Activated T-helper 1 cell treated with anti-CD3 and anti-CD28 coated beads, Interleukin-12 subunit alpha, Interleukin-12 subunit beta, Interleukin-2, Interleukin-4 antibody, amounts not matched to agents 30 ng/mL and 10 ng/mL and 1 ng/mL, durations not matched to agents 14 hours and 24 hours and 36 hours (primary cell): ENCODE measurements around the gene FMNL2. TPM values are rescaled to one million over a fixed set of nuclear protein-coding genes. Genes with fewer than 3 reads are reported as not detected.

Source experiments
- DNase-seq: peaks from one replicate; pipeline ENCODE4 v3.0.0; 2021; ENCODE audit warnings: low spot score
- H3K27ac Mint-ChIP-seq: one replicate; pipeline ENCODE4 v1.8.0; 2021; ENCODE audit warnings: mild to moderate bottlenecking, mixed read lengths
- H3K27me3 Mint-ChIP-seq: one replicate; pipeline ENCODE4 v1.8.0; 2022; ENCODE audit warnings: mild to moderate bottlenecking, moderate library complexity, mixed read lengths; ENCODE audit not compliant: insufficient read depth
- H3K36me3 Mint-ChIP-seq: one replicate; pipeline ENCODE4 v1.8.0; 2021; ENCODE audit warnings: low read depth, mixed read lengths
- H3K4me1 Mint-ChIP-seq: one replicate; pipeline ENCODE4 v1.8.0; 2021; ENCODE audit warnings: low read depth, mixed read lengths
- H3K4me3 Mint-ChIP-seq: one replicate; pipeline ENCODE4 v1.8.0; 2021; ENCODE audit warnings: mild to moderate bottlenecking, moderate library complexity, mixed read lengths
- H3K9me3 Mint-ChIP-seq: one replicate; pipeline ENCODE4 v1.8.0; 2021; ENCODE audit warnings: mixed read lengths
- intact Hi-C: fragments of 100-400 bp; cut with micrococcal nuclease; formaldehyde crosslinking; loops from one replicate; pipeline ENCODE4 v1.15.1; 2024
- total RNA-seq: library from RNA; stranded (reverse); gene quantifications from 2 replicates; pipeline ENCODE4 v1.2.3, GENCODE V29; 2022

FMNL2 gene
- total RNA-seq, 1 donor from 2014 or later, result 14.8 TPM

DNA sequence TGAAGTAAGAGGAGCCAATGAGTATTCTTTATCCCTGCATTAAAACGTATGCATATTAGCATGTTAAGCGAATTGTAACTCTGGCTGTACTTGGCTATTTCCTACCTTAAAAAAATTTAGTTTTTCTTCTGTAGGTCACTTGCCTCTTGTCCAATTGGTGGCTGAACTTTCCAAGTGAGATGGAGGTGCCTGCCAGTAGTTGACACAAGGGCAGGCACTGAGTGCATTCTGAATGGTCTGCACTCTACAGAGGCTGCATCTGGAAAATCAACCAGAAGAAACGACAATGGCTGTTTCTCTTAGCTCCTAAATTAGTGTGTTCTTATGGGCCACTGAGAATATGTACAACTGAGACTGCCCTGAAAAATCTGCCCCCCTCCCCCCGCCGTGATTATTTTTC, 221.5 kb downstream of the FMNL2 start:
- Mint-ChIP-seq H3K9me3 (no peaks in the 10 kb centered on the region), H3K27ac (no peak overlapping the region), H3K4me1 (no peaks in the 10 kb centered on the region), H3K36me3 (no peaks in the 10 kb centered on the region), H3K27me3 (peaks cover 9% of the 10 kb centered on the region), H3K4me3 (no peak overlapping the region)
- DNase-seq, result no peak
- intact Hi-C loops, result no loop called here

DNA sequence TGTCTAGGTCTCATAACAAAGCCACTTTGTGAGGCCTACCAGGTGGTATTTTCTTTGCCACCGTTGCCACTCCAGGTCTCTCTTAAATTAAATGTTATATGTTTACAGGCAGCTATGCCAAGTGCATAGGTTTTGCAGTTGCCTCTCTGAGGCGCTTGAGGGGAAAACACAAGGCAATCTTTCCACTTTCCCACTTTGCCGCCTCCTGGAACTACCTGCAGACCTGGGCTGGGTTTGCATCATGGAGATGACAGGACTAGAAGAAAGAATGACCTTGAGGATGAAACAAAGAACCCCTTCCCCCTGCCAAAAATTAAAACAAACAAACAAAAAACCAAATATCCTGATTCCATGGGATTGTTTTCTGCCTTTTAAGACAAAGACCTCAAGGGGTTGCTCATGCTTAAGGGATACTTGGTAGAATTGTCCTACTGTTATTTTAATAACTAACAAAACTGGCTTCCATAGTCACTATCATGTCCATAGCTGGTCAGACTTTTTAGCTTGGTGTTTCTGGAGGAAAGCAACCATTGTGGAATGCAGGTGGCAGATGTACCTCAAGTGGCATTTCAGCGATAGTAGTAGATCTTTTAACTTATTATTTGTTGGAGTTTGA, 222.4 kb downstream of the FMNL2 start:
- Mint-ChIP-seq H3K4me3 (no peak overlapping the region), H3K36me3 (no peaks in the 10 kb centered on the region), H3K27me3 (peaks cover 9% of the 10 kb centered on the region), H3K27ac (no peak overlapping the region), H3K9me3 (no peaks in the 10 kb centered on the region), H3K4me1 (no peaks in the 10 kb centered on the region)
- DNase-seq, result no peak
- intact Hi-C loops, result no loop called here

DNA sequence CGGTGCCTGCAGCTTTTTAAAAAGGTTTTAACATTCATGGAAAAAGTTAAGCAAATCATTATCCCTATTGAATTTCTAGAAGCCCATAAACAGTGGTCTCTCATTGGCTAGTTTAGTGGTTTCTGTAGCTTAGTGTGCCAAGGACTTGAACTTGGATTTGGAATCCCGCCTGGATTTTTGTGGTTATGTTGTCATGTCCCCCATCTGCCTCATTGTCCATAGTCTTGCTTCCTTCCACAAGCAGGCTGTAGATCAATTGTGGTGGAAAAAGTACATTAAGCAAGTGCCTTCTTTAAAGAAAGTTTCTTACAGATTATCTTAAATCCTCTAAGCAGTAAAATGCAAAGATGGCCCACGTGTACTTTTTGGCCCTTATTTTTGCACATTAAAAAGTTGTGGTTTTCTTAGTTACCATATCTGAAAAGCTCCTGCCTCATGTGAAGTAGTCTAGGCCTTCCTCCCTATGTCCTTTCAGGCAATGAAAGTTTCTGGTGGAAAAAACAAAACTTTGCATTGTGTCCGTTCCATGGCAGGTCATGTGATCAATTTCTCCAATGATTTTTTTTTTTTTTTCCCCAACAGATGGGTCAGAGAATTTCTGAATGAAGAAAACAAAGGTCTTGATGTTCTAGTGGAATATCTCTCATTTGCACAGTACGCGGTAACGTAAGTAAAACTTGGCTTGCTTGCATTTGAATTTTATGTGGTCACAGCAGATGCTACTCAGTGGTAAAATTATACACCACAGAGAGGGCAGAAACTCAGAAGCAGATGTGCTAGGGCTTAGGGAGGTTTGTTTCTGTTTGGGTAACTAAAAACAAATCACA, 223.4 kb downstream of the FMNL2 start:
- intact Hi-C loops, result no loop called here

DNA sequence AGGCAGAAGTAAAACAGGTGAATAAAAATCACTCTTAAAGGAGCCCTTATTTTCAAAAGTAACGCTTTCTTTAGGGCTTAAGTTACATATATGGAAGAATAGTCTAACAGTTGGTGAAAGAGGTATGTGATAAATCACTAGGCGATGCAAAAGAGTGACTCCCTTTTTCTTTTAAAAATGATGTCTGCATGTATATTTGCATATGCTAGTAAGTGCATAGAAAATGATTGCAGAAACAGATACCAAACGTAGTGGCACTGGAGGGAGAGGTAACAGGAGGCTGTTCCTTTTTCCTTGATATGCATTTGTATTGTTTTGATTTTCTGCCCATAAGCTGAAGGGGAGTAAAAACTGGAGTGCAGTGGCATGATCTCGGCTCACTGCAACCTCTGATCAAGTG, 224.0 kb downstream of the FMNL2 start:
- no peak overlapping the region for H3K4me3 Mint-ChIP-seq

More for the DNA sequence above, 223.4 kb downstream of the FMNL2 start:
- DNase-seq, result no peak
- Mint-ChIP-seq H3K4me1 (no peaks in the 10 kb centered on the region), H3K4me3 (no peak overlapping the region), H3K36me3 (no peaks in the 10 kb centered on the region), H3K9me3 (no peaks in the 10 kb centered on the region), H3K27ac (no peak overlapping the region), H3K27me3 (peaks cover 9% of the 10 kb centered on the region)

DNA sequence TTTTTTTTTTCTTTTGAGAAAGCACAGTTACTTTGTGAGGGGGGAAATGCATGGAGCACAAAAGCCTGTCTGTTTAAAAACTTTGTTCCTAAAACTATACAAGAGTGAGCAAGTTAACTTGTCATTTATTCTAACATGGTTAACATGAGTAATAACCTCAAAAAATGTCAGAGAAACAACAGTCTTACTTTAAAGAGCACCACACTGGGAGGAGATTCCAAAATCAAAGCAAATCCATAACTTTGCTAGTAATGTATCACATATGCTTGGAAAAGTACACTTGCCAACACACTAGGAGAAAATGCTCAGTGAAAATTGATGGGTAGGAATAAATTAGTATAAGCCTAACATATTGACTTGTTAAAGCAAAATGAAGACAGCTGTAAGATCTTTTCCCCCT, 225.2 kb downstream of the FMNL2 start:
- H3K27me3 Mint-ChIP-seq, result peaks cover 10% of the 10 kb centered on the region
- H3K9me3 Mint-ChIP-seq, result no peaks in the 10 kb centered on the region
- H3K27ac Mint-ChIP-seq, result no peak overlapping the region
- intact Hi-C loops, result no loop called here
- DNase-seq, result no peak
- no peaks in the 10 kb centered on the region for H3K36me3 Mint-ChIP-seq
- H3K4me1 Mint-ChIP-seq, result no peaks in the 10 kb centered on the region
- no peak overlapping the region for H3K4me3 Mint-ChIP-seq

More for the DNA sequence above, 224.0 kb downstream of the FMNL2 start:
- H3K9me3 Mint-ChIP-seq, result no peaks in the 10 kb centered on the region
- peaks cover 10% of the 10 kb centered on the region for H3K27me3 Mint-ChIP-seq
- no peaks in the 10 kb centered on the region for H3K4me1 Mint-ChIP-seq
- no peaks in the 10 kb centered on the region for H3K36me3 Mint-ChIP-seq
- H3K27ac Mint-ChIP-seq, result no peak overlapping the region
- intact Hi-C loops, result no loop called here
- no peak for DNase-seq

DNA sequence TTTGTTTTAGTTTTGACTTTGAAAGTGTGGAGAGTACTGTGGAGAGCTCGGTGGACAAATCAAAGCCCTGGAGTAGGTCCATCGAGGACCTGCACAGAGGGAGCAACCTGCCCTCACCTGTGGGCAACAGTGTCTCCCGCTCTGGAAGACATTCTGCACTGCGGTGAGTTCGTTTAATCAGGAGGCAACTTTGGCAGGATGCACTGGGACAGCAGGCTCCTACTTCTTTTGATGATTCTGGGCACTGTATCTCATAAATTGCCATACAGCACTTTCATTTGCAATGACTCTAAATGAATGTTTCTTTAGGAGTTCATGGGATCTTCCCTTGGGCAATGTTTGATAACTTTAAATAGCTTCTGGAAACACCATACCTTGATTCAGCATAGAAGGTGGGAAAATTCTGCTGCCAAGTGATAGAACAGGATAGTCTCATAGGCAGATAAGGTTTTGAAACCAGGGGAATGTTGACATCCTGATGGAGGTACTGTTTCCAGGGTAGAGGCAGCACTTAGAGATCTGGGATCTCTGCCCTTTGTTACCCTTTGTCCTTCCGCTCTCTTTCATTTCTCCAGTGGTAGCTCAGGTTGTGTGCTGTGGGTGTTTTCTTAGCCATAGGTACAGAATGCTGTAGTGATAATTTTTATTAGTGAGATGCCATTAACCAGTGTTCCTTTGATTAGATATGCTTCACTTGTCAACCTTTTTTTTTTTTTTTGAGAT, 226.1 kb downstream of the FMNL2 start:
- Mint-ChIP-seq H3K27me3 (peaks cover 6% of the 10 kb centered on the region), H3K4me3 (no peak overlapping the region), H3K36me3 (no peaks in the 10 kb centered on the region), H3K4me1 (no peaks in the 10 kb centered on the region), H3K9me3 (no peaks in the 10 kb centered on the region), H3K27ac (no peak overlapping the region)
- intact Hi-C loops, result no loop called here
- no peak for DNase-seq

DNA sequence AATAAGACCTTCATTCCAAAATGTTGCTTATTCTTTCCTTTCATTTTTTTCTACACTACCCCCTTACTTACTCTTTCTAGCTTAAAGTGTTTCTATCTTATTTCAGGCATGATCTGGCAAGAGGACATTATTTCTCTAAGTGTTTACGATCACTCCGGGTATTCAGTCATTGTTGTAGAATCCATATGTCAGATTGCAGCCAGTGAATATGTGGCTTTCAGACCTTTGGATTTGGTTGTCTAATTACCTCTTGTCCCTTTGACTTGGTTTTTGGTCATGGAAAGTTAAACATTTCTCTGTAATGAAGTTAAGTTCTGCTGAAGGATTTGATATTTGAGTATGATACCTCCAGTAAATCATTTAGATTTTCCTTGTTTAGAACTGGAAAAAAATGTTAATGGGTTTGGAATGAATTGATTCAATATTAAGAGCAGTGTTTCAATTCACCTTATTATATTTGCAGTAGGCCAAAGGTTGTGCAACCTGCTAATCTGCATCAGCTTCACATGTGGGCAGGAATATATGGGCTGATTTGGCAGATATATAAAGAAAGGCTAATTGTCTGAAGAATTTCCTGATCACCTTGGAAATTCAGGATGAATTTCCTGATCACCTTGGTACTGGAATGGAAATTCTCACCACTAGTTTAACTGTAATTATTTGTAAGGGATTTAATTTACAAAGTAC, 227.4 kb downstream of the FMNL2 start:
- intact Hi-C loops, result no loop called here
- Mint-ChIP-seq H3K4me1 (no peaks in the 10 kb centered on the region), H3K9me3 (no peaks in the 10 kb centered on the region), H3K4me3 (no peak overlapping the region), H3K27ac (no peak overlapping the region), H3K27me3 (peaks cover 6% of the 10 kb centered on the region), H3K36me3 (no peaks in the 10 kb centered on the region)
- no peak for DNase-seq

DNA sequence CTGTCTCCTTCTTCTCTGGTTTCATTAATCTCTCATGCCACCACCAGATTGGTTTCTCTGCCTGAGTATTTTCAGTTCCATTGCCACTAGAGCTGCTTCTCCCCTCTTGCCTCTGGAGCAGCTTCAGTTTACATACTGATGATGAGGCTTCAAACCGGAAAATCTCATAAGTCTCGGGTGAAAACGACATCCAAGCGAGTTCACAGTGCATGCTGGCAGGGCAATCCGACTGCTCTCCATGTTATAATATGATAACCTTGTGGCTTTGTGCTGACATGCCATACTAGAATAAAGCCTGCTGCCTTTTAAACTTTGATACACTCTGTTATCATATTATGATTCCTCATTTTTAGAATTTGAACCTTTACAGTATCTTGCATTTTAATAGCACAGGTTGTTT, 228.8 kb downstream of the FMNL2 start:
- Mint-ChIP-seq H3K9me3 (no peaks in the 10 kb centered on the region), H3K27ac (no peak overlapping the region), H3K36me3 (no peaks in the 10 kb centered on the region), H3K4me3 (no peak overlapping the region), H3K4me1 (no peaks in the 10 kb centered on the region), H3K27me3 (peaks cover 6% of the 10 kb centered on the region)
- no peak for DNase-seq
- intact Hi-C loops, result no loop called here

DNA sequence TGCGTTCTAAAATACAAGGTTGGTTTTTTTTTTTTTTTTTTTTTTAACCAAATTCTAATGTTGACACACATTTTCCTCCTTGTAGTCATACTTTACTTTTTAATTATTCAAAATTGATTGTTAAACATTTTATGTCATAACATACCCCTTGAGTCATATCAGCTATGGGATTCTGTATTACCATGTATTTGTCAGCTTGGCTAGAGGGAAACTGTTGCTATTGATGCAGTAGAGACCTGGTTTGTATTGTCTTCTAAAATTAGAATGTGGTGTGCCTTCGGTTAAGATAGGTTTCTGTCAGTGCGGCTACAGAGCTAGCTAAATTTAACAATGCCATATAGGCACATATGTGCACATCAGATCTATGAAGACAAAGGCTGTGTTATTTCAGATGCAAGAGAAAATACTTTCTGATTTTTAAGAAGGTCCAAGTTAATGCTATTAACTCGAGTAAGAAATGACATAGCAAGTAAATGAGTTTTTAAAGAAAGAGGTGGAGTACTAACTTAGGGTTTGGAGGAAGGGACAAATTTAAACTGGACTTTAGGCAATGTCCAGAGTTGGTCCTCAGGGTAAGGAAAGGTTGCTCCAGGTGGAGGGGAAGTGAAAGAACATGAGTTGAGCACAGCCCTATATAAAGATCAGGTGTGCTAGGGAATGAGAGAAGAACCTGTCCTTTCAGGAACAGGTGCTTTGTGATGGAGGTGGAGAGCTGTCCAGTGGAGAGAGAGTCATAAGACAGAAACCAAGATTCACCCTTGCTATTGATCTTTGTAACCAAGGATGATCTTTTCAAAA, 230.0 kb downstream of the FMNL2 start:
- Mint-ChIP-seq H3K36me3 (no peaks in the 10 kb centered on the region), H3K27ac (no peak overlapping the region), H3K4me1 (no peaks in the 10 kb centered on the region), H3K9me3 (no peaks in the 10 kb centered on the region), H3K4me3 (no peak overlapping the region), H3K27me3 (peaks cover 6% of the 10 kb centered on the region)
- intact Hi-C loops, result no loop called here
- DNase-seq, result no peak

DNA sequence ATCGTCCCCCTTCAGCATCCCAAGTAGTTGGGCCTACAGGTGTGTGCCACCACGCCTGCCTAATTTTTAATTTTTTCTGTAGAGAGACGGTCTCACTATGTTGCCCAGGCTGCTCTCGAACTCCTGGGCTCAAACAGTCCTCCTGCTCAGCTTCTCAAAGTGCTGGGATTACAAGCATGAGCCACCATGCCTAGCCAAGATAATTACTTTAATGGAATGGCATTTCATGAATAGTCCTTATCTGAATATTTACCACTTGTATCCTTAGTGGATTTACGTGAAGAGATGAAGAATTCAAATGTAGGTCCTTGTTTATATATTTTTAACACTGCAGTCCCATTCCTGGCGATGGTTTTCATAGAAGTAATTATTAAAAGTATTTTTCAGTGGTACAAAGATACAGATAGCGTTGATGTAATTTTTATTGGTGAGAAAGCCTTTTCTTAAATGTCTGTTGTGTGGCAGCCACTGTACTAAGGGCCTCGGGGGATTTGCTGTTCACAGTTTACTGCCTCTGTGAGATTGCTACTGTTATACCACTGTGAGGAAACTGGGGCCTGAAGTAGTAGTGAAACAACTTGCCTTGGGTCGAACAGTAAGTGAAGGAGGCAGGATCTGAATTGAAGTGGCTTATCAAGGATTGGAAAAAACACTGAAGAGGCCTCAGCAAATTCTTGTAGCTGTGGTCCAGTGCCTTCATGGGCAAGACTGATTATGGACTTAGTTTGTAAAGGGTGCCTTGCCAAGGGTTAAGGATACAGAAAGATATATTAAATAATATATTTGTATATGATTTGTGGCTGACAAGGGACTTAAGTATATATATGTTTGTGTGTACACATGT, 231.1 kb downstream of the FMNL2 start:
- no peaks in the 10 kb centered on the region for H3K36me3 Mint-ChIP-seq
- no peaks in the 10 kb centered on the region for H3K9me3 Mint-ChIP-seq
- DNase-seq, result no peak
- peaks cover 8% of the 10 kb centered on the region for H3K27me3 Mint-ChIP-seq
- no peak overlapping the region for H3K4me3 Mint-ChIP-seq
- H3K4me1 Mint-ChIP-seq, result no peaks in the 10 kb centered on the region
- intact Hi-C loops, result no loop called here
- H3K27ac Mint-ChIP-seq, result no peak overlapping the region

DNA sequence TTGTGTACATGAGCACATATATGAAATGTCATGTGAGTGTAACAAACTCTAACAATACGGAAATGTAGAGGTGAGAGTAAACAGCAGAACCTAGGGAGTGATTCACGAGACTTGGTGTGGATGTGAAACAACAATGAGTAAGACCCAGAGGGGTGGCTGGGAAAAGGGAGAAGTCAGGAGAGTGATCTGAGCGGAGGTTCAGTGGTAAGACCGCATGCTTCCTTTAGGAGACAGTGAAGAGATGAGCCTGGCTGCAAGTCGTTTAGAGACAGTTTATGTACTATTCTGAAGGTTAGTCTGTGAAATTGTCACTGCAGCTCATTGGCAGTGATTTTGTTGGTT, 231.7 kb downstream of the FMNL2 start:
- DNase-seq, result no peak
- no peak overlapping the region for H3K4me3 Mint-ChIP-seq
- no peak overlapping the region for H3K27ac Mint-ChIP-seq
- no peaks in the 10 kb centered on the region for H3K36me3 Mint-ChIP-seq
- intact Hi-C loops, result no loop called here
- no peaks in the 10 kb centered on the region for H3K9me3 Mint-ChIP-seq
- peaks cover 5% of the 10 kb centered on the region for H3K27me3 Mint-ChIP-seq
- no peaks in the 10 kb centered on the region for H3K4me1 Mint-ChIP-seq

DNA sequence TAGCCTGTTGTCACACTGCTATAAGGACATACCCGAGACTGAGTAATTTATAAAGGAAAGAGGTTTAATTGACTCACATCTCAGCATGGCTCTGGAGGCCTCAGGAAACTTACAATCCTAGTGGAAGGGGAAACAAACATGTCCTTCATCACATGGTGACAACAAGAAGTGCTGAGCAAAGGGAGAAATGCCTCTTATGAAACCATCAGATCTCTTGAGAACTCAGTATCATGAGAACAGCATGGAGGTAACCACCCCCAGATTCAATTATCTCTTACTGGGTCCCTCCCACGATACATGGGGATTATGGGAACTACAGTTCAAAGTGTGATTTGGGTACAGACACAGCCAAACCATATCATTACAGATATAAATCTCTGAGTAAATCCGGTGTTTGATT, 233.6 kb downstream of the FMNL2 start:
- no peak for DNase-seq
- Mint-ChIP-seq H3K36me3 (no peaks in the 10 kb centered on the region), H3K27ac (no peak overlapping the region), H3K4me1 (peaks cover 8% of the 10 kb centered on the region), H3K9me3 (no peaks in the 10 kb centered on the region), H3K27me3 (peaks cover 4% of the 10 kb centered on the region), H3K4me3 (no peak overlapping the region)
- intact Hi-C loops, result no loop called here
